Measurements from ENCODE around the gene COQ7.

Gene COQ7

GRCh38 chr16:19086322-19087199 is 19.1 kb downstream of the COQ7 start:
- peak; percentile 85 for DNase-seq (ENCODE audit: low spot score)

- DNase-seq (ENCODE audit: low spot score), result peak; percentile 27
Observed at GRCh38 chr16:19088341-19088916, 21.0 kb downstream of the COQ7 start.

GRCh38 chr16:19089410-19089955 is 22.1 kb downstream of the COQ7 start:
- DNase-seq (ENCODE audit: low spot score), result no peak

- no peak for DNase-seq (ENCODE audit: low spot score)
Observed at GRCh38 chr16:19090916-19091315, 23.5 kb downstream of the COQ7 start.

GRCh38 chr16:19092653-19093410 is 25.4 kb downstream of the COQ7 start:
- DNase-seq (ENCODE audit: low spot score), result no peak

- no peak for DNase-seq (ENCODE audit: low spot score)
Observed at GRCh38 chr16:19093631-19094541, 26.5 kb downstream of the COQ7 start.

GRCh38 chr16:19094542-19095365 is 27.3 kb downstream of the COQ7 start:
- no peak for DNase-seq (ENCODE audit: low spot score)

- DNase-seq (ENCODE audit: low spot score), result no peak
Observed at GRCh38 chr16:19095654-19096053, 28.2 kb downstream of the COQ7 start.

- no peak for DNase-seq (ENCODE audit: low spot score)
Observed at GRCh38 chr16:19098173-19098572, 30.8 kb downstream of the COQ7 start.

- no peak for DNase-seq (ENCODE audit: low spot score)
Observed at GRCh38 chr16:19102187-19102872, 34.9 kb downstream of the COQ7 start.

GRCh38 chr16:19104607-19105006 is 37.2 kb downstream of the COQ7 start:
- no peak for DNase-seq (ENCODE audit: low spot score)

GRCh38 chr16:19105131-19105530 is 37.7 kb downstream of the COQ7 start:
- no peak for DNase-seq (ENCODE audit: low spot score)

- DNase-seq (ENCODE audit: low spot score), result no peak
Observed at GRCh38 chr16:19105891-19106624, 38.6 kb downstream of the COQ7 start.

- DNase-seq (ENCODE audit: low spot score), result no peak
Observed at GRCh38 chr16:19106625-19107020, 39.2 kb downstream of the COQ7 start.

GRCh38 chr16:19108409-19109287 is 41.2 kb downstream of the COQ7 start:
- DNase-seq (ENCODE audit: low spot score), result no peak

GRCh38 chr16:19109288-19109664 is 41.9 kb downstream of the COQ7 start:
- no peak for DNase-seq (ENCODE audit: low spot score)

GRCh38 chr16:19110537-19111360 is 43.3 kb downstream of the COQ7 start:
- DNase-seq (ENCODE audit: low spot score), result no peak

- no peak for DNase-seq (ENCODE audit: low spot score)
Observed at GRCh38 chr16:19112099-19112407, 44.6 kb downstream of the COQ7 start.
